Suppressor macrophage (primary cell): ENCODE results near the gene ACSF2.
"Not testable (repeated sequence)": the region's sequence is repeated elsewhere in the genome, so short reads cannot be mapped to it uniquely, and the experiment has no call there.

Experiments used
- DNase-seq, 4 experiments: peaks; one replicate each; pipeline ENCODE4 v3.0.0-alpha.2; 2020 to 2022

ACSF2 gene

GRCh38 chr17:50465635-50466034 lies 39.6 kb downstream of the ACSF2 start:
- no peak for DNase-seq

DNA sequence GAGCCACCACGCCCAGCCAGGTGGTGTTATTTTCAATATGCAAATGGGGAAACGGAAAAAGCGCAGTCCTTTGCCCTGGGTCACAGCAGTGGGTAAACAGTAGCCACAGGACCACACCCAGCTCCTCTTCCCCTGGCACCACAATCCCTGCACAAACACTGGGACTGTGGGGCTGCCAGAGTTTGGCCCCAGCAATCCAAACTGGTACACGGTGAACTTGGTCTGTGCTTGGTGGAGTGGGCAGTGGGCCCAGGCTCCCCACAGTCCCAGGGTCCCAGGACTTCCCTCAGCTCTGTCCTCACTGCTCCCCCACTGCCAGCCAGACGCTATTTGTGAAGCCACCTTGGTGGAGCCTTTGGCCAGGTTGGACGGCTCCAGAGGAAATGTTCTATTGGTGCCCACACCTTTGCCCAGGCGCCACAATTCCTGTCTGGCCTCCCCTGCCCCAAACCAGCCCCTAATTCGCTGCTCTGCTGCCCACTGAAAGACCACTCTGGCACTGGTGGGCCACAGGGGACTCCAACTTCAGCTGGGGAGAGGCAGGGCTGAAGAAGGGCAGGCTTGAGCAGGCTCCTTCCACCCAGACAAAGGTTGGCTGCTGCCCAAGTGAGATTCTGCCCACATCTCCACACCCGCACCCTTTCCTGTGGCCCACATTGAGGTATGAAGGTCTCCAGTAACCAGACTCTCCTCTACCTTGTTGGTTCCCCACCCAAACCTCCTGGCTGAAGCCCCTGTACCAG lies 40.5 kb downstream of the ACSF2 start:
- DNase-seq, result no peak

GRCh38 chr17:50467114-50467854 lies 41.3 kb downstream of the ACSF2 start:
- no peak for DNase-seq

GRCh38 chr17:50467855-50468303 lies 41.9 kb downstream of the ACSF2 start:
- DNase-seq, result no peak

DNA sequence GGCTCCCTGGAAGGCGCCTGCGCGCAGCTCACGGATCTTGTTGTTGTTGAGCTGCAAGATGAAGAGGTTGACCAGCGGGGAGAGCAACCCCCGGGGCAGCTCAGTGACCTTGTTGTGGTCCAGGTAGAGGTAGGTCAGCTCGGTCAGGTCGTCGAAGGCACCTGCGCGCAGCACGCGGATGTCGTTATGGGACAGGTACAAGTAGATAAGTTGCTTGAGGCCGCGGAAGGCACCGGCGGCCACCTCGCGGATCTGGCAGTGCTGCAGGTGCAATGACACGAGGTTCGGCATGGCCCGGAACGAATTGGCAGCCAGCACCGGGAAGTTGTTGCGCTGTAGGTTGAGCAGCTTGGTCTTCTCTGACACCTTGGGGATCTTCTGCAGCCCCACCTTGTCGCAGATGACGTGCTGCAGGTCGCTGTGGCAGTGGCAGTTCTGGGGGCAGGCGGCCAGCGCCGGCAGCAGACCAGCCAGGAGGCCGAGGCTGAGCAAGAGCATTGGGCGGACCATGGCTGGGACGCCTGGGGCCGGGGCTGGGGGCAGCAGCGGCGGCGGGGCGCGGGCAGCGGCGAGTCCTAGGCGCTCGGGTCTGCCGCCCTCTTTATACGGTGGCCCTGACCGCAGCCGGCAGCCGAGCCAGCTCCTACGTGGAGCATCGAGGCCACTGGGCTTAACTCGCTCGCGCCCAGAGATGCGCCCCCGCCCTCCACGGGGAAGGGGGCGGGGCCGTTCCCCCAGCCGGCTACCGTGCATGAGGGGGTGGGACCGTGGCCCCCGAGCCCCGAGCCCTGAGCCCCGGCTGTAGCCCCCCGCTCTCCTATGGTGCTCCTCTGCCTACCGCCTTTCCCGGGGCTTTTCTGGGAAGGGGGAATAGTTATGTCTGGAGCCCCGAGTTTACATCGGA lies 42.5 kb downstream of the ACSF2 start, which contains the start of gene CHAD:
Gene CHAD (minus strand): TSS at position 577 of the 904 bp plus-strand sequence. CDS start 67 bp downstream, at position 510.
- DNase-seq, result peak in 1 of 4 experiments; percentile 28

- DNase-seq, result peak in 1 of 4 experiments; percentile 11
Observed at GRCh38 chr17:50469208-50469605, 43.2 kb downstream of the ACSF2 start.

GRCh38 chr17:50469671-50470305 lies 43.8 kb downstream of the ACSF2 start:
- DNase-seq, result no peak

GRCh38 chr17:50470426-50470825 lies 44.4 kb downstream of the ACSF2 start:
- DNase-seq, result no peak

- no peak for DNase-seq
Observed at GRCh38 chr17:50471009-50471905, 45.2 kb downstream of the ACSF2 start.

- DNase-seq, result no peak
Observed at GRCh38 chr17:50472286-50472685, 46.3 kb downstream of the ACSF2 start.

GRCh38 chr17:50472761-50473161 lies 46.7 kb downstream of the ACSF2 start:
- not testable (repeated sequence) for DNase-seq

DNA sequence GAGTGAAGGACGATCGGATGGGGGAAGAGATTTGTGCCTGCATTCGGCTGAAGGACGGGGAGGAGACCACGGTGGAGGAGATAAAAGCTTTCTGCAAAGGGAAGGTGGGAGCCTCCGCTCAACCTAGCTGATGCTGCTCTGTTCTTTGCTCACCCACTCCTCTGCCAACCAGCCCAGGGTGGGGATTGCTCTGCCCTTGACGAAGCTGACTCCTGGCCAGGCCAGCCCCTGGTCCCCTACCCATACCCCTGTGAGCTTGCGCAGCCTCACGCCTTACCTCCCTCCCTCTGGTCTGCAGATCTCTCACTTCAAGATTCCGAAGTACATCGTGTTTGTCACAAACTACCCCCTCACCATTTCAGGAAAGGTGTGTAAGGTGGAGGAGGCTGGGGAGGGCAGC lies 47.9 kb downstream of the ACSF2 start:
- DNase-seq, result no peak

GRCh38 chr17:50474523-50474922 lies 48.5 kb downstream of the ACSF2 start:
- no peak for DNase-seq

- no peak for DNase-seq
Observed at GRCh38 chr17:50475362-50475761, 49.3 kb downstream of the ACSF2 start.

DNA sequence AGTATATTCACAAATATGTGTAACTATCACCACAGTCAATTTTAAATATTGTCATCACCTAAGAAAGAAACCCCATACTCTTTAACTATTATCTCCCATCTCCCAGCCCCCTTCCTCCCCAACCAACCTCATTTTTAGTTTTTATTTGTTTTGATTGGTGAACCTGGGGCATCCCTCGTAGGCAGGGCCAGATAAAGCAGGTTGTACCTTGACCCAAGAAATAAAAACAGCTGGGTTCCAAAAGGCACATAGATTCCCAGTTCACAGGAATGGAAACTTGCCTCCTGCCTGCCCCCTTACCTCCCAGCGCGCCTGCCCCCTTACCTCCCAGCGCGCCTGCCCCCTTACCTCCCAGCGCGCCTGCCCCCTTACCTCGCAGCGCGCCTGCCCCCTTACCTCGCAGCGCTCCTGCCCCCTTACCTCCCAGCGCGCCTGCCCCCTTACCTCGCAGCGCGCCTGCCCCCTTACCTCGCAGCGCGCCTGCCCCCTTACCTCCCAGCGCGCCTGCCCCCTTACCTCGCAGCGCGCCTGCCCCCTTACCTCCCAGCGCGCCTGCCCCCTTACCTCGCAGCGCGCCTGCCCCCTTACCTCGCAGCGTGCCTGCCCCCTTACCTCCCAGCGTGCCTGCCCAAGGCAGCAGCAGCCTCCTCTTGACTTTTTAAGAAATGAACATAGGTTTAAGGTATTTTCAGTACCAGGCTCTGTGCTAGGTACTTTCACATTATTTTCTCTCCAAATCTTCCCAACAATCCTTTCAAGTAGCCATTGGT lies 49.9 kb downstream of the ACSF2 start:
- DNase-seq, result not testable (repeated sequence)

GRCh38 chr17:50476545-50477315 lies 50.7 kb downstream of the ACSF2 start:
- DNase-seq, result no peak

- no peak for DNase-seq
Observed at GRCh38 chr17:50477976-50478375, 52.0 kb downstream of the ACSF2 start.

- DNase-seq, result peak; percentile 92 to 96 (median 94)
Observed at GRCh38 chr17:50478391-50479381, 52.7 kb downstream of the ACSF2 start, which contains the start of gene RSAD1. RSAD1 (plus strand) TSS chr17:50478860; CDS start chr17:50478885, 25 bp downstream.
